GM19043 (cell line): Measurements from ENCODE around the gene KNDC1.

ENCODE experiments used
- ATAC-seq: cut with Tn5 transposase; IDR thresholded peaks from one replicate; pipeline ENCODE4 v1.9.1; 2021; ENCODE audit warnings: low read depth; ENCODE audit not compliant: unreplicated experiment

Gene KNDC1

DNA sequence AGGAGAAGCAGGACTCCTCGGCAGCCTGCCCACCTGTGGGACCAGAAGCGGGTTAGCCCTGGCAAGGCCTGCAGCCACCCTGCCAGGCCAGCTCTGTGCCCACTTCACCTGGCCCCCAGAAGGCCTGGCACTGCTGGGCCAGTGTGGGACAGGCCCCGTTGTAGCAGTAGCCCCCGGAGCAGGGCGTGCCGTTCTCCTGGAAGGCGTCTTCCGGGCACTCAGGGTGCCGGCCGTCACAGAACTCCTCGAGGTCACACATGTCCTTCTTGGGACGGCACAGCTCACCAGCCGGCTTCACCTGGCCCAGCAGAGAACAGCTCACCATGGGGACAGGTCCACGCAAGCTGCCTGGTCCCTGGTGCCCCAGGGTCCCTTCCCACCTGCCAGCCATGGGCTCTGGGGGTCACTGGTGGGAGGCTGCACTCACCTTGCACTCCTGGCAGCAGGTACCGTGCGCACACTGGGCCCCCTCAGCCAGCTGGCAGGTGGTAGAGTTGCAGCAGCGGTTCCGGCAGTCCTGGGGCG, 110.8 kb downstream of the KNDC1 start:
- ATAC-seq: no peak

DNA sequence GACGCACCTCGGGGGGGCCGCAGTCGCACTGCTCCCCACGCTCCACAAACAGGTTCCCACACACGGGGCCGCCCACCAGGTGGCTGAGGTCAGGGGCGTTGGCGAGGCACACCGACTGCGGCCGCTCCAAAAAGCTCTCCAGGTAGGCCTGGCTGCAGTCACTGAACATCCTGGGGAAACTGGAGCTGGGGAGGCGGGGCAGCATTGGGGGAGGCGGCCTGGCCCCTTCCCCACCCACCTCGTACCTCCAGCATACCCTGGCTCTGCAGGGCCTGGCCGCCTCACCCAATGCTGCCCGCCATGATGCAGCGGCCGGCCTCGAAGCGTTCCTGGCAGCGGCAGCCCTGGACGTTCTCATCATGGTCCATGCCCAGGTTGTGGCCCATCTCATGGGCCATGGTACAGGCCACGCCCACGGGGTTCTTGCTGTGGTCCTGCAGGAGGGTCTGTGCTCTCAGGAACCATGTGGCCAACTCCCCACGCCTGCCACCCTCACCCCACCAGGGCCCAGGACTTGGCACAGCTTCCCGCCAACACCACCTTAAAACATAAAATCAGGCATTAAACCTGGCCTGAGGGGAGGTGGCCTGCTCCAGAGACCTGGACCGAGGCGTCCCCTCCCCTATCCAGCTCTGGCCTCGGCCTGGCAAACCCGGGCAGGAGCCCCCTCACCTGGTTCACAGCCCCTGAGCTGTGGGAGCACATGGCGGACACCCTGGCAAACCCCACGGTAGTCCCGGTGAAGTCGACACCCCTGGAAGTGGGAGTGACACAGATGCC, 111.7 kb downstream of the KNDC1 start:
- ATAC-seq: no peak

GRCh38 chr10:133272301-133272963, 112.4 kb downstream of the KNDC1 start:
- no peak for ATAC-seq

- no peak for ATAC-seq
These were observed 113.0 kb downstream of the KNDC1 start for GRCh38 chr10:133272964-133273420.

GRCh38 chr10:133273534-133274143, 113.6 kb downstream of the KNDC1 start:
- ATAC-seq: no peak

- ATAC-seq: peak; percentile 48
These were observed 115.0 kb downstream of the KNDC1 start for GRCh38 chr10:133274751-133275683.

GRCh38 chr10:133275684-133276092, 115.7 kb downstream of the KNDC1 start:
- ATAC-seq: no peak
